GM18858 (cell line): ENCODE measurements around the gene SLC1A5.

Experiments
- ATAC-seq: cut with Tn5 transposase; IDR thresholded peaks from one replicate; pipeline ENCODE4 v1.9.1; 2021; ENCODE audit not compliant: unreplicated experiment

SLC1A5 gene

GRCh38 chr19:46745030-46745429, 43.4 kb downstream of the SLC1A5 start:
- ATAC-seq = no peak

GRCh38 chr19:46744005-46744691, 44.2 kb downstream of the SLC1A5 start:
- ATAC-seq = no peak

- no peak for ATAC-seq
These were observed 45.4 kb downstream of the SLC1A5 start for GRCh38 chr19:46742926-46743480.

- ATAC-seq = no peak
These were observed 46.9 kb downstream of the SLC1A5 start for GRCh38 chr19:46741447-46741846.

- no peak for ATAC-seq
These were observed 49.1 kb downstream of the SLC1A5 start for GRCh38 chr19:46739290-46739771.

GRCh38 chr19:46737761-46738171, 50.6 kb downstream of the SLC1A5 start:
- no peak for ATAC-seq

- ATAC-seq = no peak
These were observed 51.1 kb downstream of the SLC1A5 start for GRCh38 chr19:46737298-46737654.

- no peak for ATAC-seq
These were observed 51.7 kb downstream of the SLC1A5 start for GRCh38 chr19:46736531-46737297.

GRCh38 chr19:46733690-46734292, 54.6 kb downstream of the SLC1A5 start:
- ATAC-seq = no peak

- no peak for ATAC-seq
These were observed 55.3 kb downstream of the SLC1A5 start for GRCh38 chr19:46732966-46733689.

GRCh38 chr19:46732172-46732938, 56.0 kb downstream of the SLC1A5 start:
- no peak for ATAC-seq

GRCh38 chr19:46731584-46731983, 56.8 kb downstream of the SLC1A5 start:
- no peak for ATAC-seq

GRCh38 chr19:46731007-46731501, 57.3 kb downstream of the SLC1A5 start:
- ATAC-seq = no peak

GRCh38 chr19:46730595-46730994, 57.8 kb downstream of the SLC1A5 start:
- no peak for ATAC-seq

- no peak for ATAC-seq
These were observed 58.2 kb downstream of the SLC1A5 start for GRCh38 chr19:46730187-46730586.

- no peak for ATAC-seq
These were observed 58.7 kb downstream of the SLC1A5 start for GRCh38 chr19:46729696-46730095.

- ATAC-seq = no peak
These were observed 59.6 kb downstream of the SLC1A5 start for GRCh38 chr19:46728693-46729339.

- no peak for ATAC-seq
These were observed 60.2 kb downstream of the SLC1A5 start for GRCh38 chr19:46728208-46728607.

- no peak for ATAC-seq
These were observed 60.6 kb downstream of the SLC1A5 start for GRCh38 chr19:46727757-46728156.
